ENCODE data around the gene TAS2R38. TPM values are rescaled to one million over a fixed set of nuclear protein-coding genes. Genes with fewer than 3 reads are reported as not detected.

TAS2R38 gene
- total RNA-seq, 1 donor from 2014 or later: not detected

GRCh38 chr7:141976524-141977245, 3.1 kb upstream of the TAS2R38 start:
- no peak for DNase-seq (ENCODE audit: extremely low read depth, low read depth, low spot score)

- DNase-seq (ENCODE audit: extremely low read depth, low read depth, low spot score): peak; percentile 2
These were observed 2.4 kb upstream of the TAS2R38 start for GRCh38 chr7:141975806-141976523.

- DNase-seq (ENCODE audit: extremely low read depth, low read depth, low spot score): no peak
These were observed 1.3 kb upstream of the TAS2R38 start for GRCh38 chr7:141974831-141975230.

GRCh38 chr7:141960687-141961422, 12.7 kb downstream of the TAS2R38 start:
- no peak for DNase-seq (ENCODE audit: extremely low read depth, low read depth, low spot score)

GRCh38 chr7:141956084-141956483, 17.5 kb downstream of the TAS2R38 start:
- no peak for DNase-seq (ENCODE audit: extremely low read depth, low read depth, low spot score)

GRCh38 chr7:141954334-141954733, 19.2 kb downstream of the TAS2R38 start:
- DNase-seq (ENCODE audit: extremely low read depth, low read depth, low spot score): no peak

GRCh38 chr7:141952461-141952860, 21.1 kb downstream of the TAS2R38 start:
- DNase-seq (ENCODE audit: extremely low read depth, low read depth, low spot score): no peak

- no peak for DNase-seq (ENCODE audit: extremely low read depth, low read depth, low spot score)
These were observed 22.8 kb downstream of the TAS2R38 start for GRCh38 chr7:141950806-141951205.

- no peak for DNase-seq (ENCODE audit: extremely low read depth, low read depth, low spot score)
These were observed 23.7 kb downstream of the TAS2R38 start for GRCh38 chr7:141949911-141950310.

- DNase-seq (ENCODE audit: extremely low read depth, low read depth, low spot score): no peak
These were observed 24.1 kb downstream of the TAS2R38 start for GRCh38 chr7:141949451-141949850.

GRCh38 chr7:141949021-141949420, 24.6 kb downstream of the TAS2R38 start:
- no peak for DNase-seq (ENCODE audit: extremely low read depth, low read depth, low spot score)

GRCh38 chr7:141946796-141947195, 26.8 kb downstream of the TAS2R38 start, which contains the start of gene CLEC5A:
TSS of gene CLEC5A (minus strand) at chr7:141946974. CDS start at chr7:141946292, 682 bp downstream.
- DNase-seq (ENCODE audit: extremely low read depth, low read depth, low spot score): no peak

GRCh38 chr7:141945356-141945755, 28.2 kb downstream of the TAS2R38 start:
- DNase-seq (ENCODE audit: extremely low read depth, low read depth, low spot score): no peak

- DNase-seq (ENCODE audit: extremely low read depth, low read depth, low spot score): no peak
These were observed 28.8 kb downstream of the TAS2R38 start for GRCh38 chr7:141944811-141945210.

GRCh38 chr7:141943846-141944245, 29.7 kb downstream of the TAS2R38 start:
- no peak for DNase-seq (ENCODE audit: extremely low read depth, low read depth, low spot score)

- DNase-seq (ENCODE audit: extremely low read depth, low read depth, low spot score): no peak
These were observed 32.5 kb downstream of the TAS2R38 start for GRCh38 chr7:141941075-141941474.

GRCh38 chr7:141930211-141930610, 43.4 kb downstream of the TAS2R38 start:
- no peak for DNase-seq (ENCODE audit: extremely low read depth, low read depth, low spot score)

GRCh38 chr7:141928845-141929195, 44.8 kb downstream of the TAS2R38 start:
- no peak for DNase-seq (ENCODE audit: extremely low read depth, low read depth, low spot score)

- no peak for DNase-seq (ENCODE audit: extremely low read depth, low read depth, low spot score)
These were observed 45.3 kb downstream of the TAS2R38 start for GRCh38 chr7:141928146-141928844.
